GM18502 (cell line): ENCODE data around the gene GAN.
"Not testable (repeated sequence)": the region's sequence is repeated elsewhere in the genome, so short reads cannot be mapped to it uniquely, and the experiment has no call there.

Source experiments
- ATAC-seq: cut with Tn5 transposase; IDR thresholded peaks from one replicate; pipeline ENCODE4 v1.9.1; 2021; ENCODE audit warnings: mild to moderate bottlenecking; ENCODE audit not compliant: unreplicated experiment, poor library complexity

The GAN gene

GRCh38 chr16:81392011-81392410 lies 77.2 kb downstream of the GAN start:
- ATAC-seq: no peak

- no peak for ATAC-seq
These were observed 79.7 kb downstream of the GAN start for GRCh38 chr16:81394416-81394815.

- ATAC-seq: no peak
These were observed 80.3 kb downstream of the GAN start for GRCh38 chr16:81394966-81395655.

- ATAC-seq: no peak
These were observed 82.5 kb downstream of the GAN start for GRCh38 chr16:81397058-81397878.

- ATAC-seq: no peak
These were observed 83.2 kb downstream of the GAN start for GRCh38 chr16:81397879-81398520.

- no peak for ATAC-seq
These were observed 85.1 kb downstream of the GAN start for GRCh38 chr16:81399909-81400308.

- ATAC-seq: no peak
These were observed 86.5 kb downstream of the GAN start for GRCh38 chr16:81401035-81401950.

- ATAC-seq: no peak
These were observed 88.4 kb downstream of the GAN start for GRCh38 chr16:81403208-81403600.

- peak; percentile 58 for ATAC-seq
These were observed 89.0 kb downstream of the GAN start for GRCh38 chr16:81403601-81404391.

- not testable (repeated sequence) for ATAC-seq
These were observed 90.2 kb downstream of the GAN start for GRCh38 chr16:81405002-81405401.

- ATAC-seq: no peak
These were observed 90.9 kb downstream of the GAN start for GRCh38 chr16:81405702-81406113.

GRCh38 chr16:81408409-81408950 lies 93.7 kb downstream of the GAN start:
- ATAC-seq: no peak

GRCh38 chr16:81409016-81409556 lies 94.3 kb downstream of the GAN start:
- ATAC-seq: no peak

GRCh38 chr16:81410643-81411293 lies 96.0 kb downstream of the GAN start:
- no peak for ATAC-seq

GRCh38 chr16:81413245-81413990 lies 98.7 kb downstream of the GAN start:
- no peak for ATAC-seq

- no peak for ATAC-seq
These were observed 101.0 kb downstream of the GAN start for GRCh38 chr16:81415751-81416150.

GRCh38 chr16:81416749-81417148 lies 102.0 kb downstream of the GAN start:
- no peak for ATAC-seq

- ATAC-seq: no peak
These were observed 102.4 kb downstream of the GAN start for GRCh38 chr16:81417210-81417609.
